Measurements from ENCODE around the gene PLCB4. TPM values are rescaled to one million over a fixed set of nuclear protein-coding genes. Genes with fewer than 3 reads are reported as not detected.

The PLCB4 gene
- total and polyA plus RNA-seq, 4 donors = 17.1 to 32.5 (median 21.2) TPM

DNA sequence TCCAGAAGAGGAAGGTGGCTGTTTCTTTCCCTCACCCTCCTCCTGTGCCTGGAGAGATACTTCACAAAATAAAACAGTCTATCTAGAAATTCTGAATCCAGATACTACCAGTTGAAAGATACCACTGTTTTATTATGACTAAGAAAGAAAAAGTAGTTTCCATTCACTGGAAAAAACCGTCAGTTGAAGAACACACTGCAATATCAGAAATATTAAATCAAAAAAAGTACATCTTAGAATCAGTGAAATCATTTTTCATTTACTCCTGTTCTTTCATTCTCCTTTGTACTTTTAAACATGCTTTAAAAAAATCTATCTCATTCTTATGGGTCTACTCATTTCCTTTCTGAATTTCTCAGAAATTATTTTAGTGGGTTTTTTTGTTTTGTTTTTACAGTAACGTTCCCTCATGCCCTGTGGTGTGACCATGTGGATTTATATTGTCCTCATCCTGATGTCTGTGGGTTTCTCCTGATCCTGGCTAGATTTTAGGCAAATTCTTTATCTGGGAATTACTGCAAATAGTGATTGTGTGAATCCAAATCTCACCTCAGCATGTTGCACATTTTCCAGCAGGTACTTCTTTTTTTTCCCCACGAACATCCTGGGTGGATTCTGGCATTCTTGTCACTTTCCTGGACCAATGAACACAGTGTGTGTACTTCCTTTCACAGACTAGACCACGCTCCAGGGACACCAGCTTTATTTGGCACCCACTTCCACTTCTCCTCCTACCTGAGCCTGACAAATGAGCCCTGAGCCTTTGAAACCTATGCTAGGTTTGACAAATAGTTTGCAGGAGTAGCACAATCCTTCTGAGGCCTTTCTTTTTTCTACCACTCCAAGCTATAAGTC lies 331.5 kb downstream of the PLCB4 start:
- H3K36me3 ChIP-seq (ENCODE audit: control insufficient read depth, insufficient read depth, low read length) = peaks cover 3% of the 10 kb centered on the region
- WGBS (ENCODE audit: insufficient coverage) = 57% methylated on average over 2 of the region's 4 CpGs
- H3K9me3 ChIP-seq (ENCODE audit: control insufficient read depth, insufficient read depth, low read length) = no peaks in the 10 kb centered on the region
- H3K27ac ChIP-seq (ENCODE audit: low read depth, low read length) = no peak overlapping the region
- H3K27me3 ChIP-seq (ENCODE audit: control insufficient read depth, insufficient read depth, low read length) = no peaks in the 10 kb centered on the region
- no peaks in the 10 kb centered on the region for H3K4me1 ChIP-seq (ENCODE audit: control insufficient read depth, insufficient read depth, low read length)
- peak in 1 of 6 donors; percentile 28 for DNase-seq (ENCODE audit: low read depth in 4 of 6, low spot score in 6 of 6)
- H3K4me3 ChIP-seq (ENCODE audit: low read depth, low read length) = no peak overlapping the region

DNA sequence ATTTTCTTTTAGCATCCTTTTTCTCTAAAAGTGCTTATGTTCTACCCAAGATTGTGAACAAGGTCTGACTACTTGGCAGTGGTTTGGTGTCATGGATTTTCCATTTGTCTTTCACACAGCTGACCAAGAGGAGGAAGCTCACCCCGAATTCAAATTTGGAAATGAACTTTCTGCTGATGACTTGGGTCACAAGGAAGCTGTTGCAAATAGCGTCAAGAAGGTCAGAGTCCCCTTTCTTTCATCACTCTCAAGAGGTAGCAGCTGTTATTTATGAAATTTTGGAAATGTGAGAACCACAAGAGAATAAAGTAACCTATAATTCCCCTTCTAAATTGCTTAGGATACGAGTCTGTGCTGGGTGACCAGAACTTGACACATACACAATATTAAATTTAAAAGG lies 332.5 kb downstream of the PLCB4 start:
- peaks cover 3% of the 10 kb centered on the region for H3K36me3 ChIP-seq (ENCODE audit: control insufficient read depth, insufficient read depth, low read length)
- H3K27me3 ChIP-seq (ENCODE audit: control insufficient read depth, insufficient read depth, low read length) = no peaks in the 10 kb centered on the region
- no peak for DNase-seq (ENCODE audit: low read depth in 4 of 6, low spot score in 6 of 6)
- no CpG with 5 or more reads among the region's 3 CpGs for WGBS (ENCODE audit: insufficient coverage)
- H3K27ac ChIP-seq (ENCODE audit: low read depth, low read length) = no peak overlapping the region
- no peaks in the 10 kb centered on the region for H3K4me1 ChIP-seq (ENCODE audit: control insufficient read depth, insufficient read depth, low read length)
- no peaks in the 10 kb centered on the region for H3K9me3 ChIP-seq (ENCODE audit: control insufficient read depth, insufficient read depth, low read length)
- no peak overlapping the region for H3K4me3 ChIP-seq (ENCODE audit: low read depth, low read length)

DNA sequence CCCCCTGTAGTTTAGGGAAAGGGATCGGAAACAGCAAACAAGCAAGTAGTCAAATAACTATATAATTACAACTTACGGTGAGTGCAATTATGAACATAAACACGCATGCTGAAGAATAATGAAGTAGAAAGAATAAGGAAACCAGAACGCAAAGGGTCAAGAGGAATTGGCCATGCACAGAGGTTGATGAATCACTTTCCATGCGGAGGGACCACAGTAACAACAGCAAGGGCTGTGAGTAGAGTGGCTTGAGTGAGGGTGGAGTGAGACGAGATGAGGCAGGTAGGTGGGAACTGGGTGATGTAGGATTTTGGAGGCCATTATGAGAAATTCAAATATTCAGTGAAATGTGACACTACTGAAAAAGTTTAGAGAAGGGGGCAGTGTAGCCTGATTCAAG lies 333.3 kb downstream of the PLCB4 start:
- no peak overlapping the region for H3K4me3 ChIP-seq (ENCODE audit: low read depth, low read length)
- no peak overlapping the region for H3K27ac ChIP-seq (ENCODE audit: low read depth, low read length)
- H3K4me1 ChIP-seq (ENCODE audit: control insufficient read depth, insufficient read depth, low read length) = no peaks in the 10 kb centered on the region
- H3K36me3 ChIP-seq (ENCODE audit: control insufficient read depth, insufficient read depth, low read length) = peaks cover 3% of the 10 kb centered on the region
- no peaks in the 10 kb centered on the region for H3K9me3 ChIP-seq (ENCODE audit: control insufficient read depth, insufficient read depth, low read length)
- WGBS (ENCODE audit: insufficient coverage) = 85% methylated on average over 5 of the region's 6 CpGs
- no peak for DNase-seq (ENCODE audit: low read depth in 4 of 6, low spot score in 6 of 6)
- H3K27me3 ChIP-seq (ENCODE audit: control insufficient read depth, insufficient read depth, low read length) = no peaks in the 10 kb centered on the region

DNA sequence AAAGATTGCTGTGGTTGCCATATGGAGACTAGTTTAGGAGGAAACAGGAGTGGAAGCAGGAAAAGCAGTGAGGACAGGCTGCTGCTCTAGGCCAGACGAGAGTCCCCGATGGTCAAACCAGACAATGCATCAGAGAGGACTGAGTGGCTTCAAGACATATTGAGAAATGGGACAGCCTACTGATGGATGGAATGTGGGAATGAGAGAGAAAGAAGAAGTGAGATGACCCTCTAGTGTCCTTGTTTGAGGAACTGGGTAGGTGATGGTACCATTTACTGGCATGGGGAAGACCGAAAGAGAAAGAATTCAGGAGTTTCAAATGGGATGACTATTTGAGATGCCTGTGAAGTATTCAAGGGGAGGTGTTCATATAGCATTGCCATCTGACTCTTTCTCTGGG lies 333.7 kb downstream of the PLCB4 start:
- Histone ChIP-seq H3K4me1 (ENCODE audit: control insufficient read depth, insufficient read depth, low read length) (no peaks in the 10 kb centered on the region), H3K36me3 (ENCODE audit: control insufficient read depth, insufficient read depth, low read length) (peaks cover 3% of the 10 kb centered on the region), H3K27ac (ENCODE audit: low read depth, low read length) (no peak overlapping the region), H3K9me3 (ENCODE audit: control insufficient read depth, insufficient read depth, low read length) (no peaks in the 10 kb centered on the region), H3K4me3 (ENCODE audit: low read depth, low read length) (no peak overlapping the region), H3K27me3 (ENCODE audit: control insufficient read depth, insufficient read depth, low read length) (no peaks in the 10 kb centered on the region)
- 97% methylated on average over 3 of the region's 3 CpGs for WGBS (ENCODE audit: insufficient coverage)
- DNase-seq (ENCODE audit: low read depth in 4 of 6, low spot score in 6 of 6) = no peak

DNA sequence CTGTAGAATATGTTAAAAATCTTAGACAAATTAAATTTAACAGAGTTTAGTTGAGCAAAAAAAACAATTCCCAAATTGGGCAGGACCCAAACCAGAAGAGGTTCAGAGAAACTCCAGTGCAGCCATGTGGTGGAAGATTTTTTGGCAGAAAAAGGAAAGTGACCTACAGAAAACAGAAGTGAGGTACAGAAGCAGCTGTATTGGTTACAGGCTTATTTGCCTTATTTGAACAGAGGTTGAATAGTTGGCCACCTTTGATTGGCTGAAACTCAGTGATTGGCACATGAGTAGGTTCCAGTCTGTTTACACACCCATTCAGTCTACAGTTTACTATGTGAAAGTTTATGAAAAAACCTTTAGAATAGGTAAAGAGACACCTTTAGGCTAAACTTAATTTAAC lies 334.6 kb downstream of the PLCB4 start:
- Histone ChIP-seq H3K27me3 (ENCODE audit: control insufficient read depth, insufficient read depth, low read length) (no peaks in the 10 kb centered on the region), H3K36me3 (ENCODE audit: control insufficient read depth, insufficient read depth, low read length) (peaks cover 3% of the 10 kb centered on the region), H3K9me3 (ENCODE audit: control insufficient read depth, insufficient read depth, low read length) (no peaks in the 10 kb centered on the region), H3K4me3 (ENCODE audit: low read depth, low read length) (no peak overlapping the region), H3K27ac (ENCODE audit: low read depth, low read length) (no peak overlapping the region), H3K4me1 (ENCODE audit: control insufficient read depth, insufficient read depth, low read length) (no peaks in the 10 kb centered on the region)
- DNase-seq (ENCODE audit: low read depth in 4 of 6, low spot score in 6 of 6) = no peak

DNA sequence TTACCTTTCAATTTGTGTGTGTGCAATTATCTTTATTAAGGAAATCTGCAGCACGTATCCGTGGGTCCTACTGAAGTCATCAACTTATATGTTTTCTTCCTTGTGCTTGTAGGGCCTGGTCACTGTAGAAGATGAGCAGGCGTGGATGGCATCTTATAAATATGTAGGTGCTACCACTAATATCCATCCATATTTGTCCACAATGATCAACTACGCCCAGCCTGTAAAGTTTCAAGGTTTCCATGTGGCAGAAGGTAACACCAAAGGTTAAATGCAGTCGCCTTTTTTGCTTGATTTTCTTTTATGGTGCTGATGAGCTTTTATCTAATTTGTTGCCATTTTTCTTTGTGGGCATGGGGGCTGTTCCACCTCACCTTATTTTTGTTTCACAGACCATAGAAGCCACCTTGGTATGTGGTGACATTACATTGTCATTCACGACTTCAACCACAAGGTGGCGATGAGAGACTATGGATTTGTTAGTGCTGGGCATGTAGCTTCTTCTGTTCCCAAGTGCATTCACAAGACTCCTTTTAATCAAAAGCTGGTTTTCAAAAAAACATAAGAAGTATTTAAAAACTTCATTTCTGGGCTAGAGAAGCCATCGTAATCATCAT lies 339.0 kb downstream of the PLCB4 start:
- H3K4me1 ChIP-seq (ENCODE audit: control insufficient read depth, insufficient read depth, low read length) = no peaks in the 10 kb centered on the region
- no peak overlapping the region for H3K4me3 ChIP-seq (ENCODE audit: low read depth, low read length)
- H3K27ac ChIP-seq (ENCODE audit: low read depth, low read length) = no peak overlapping the region
- H3K27me3 ChIP-seq (ENCODE audit: control insufficient read depth, insufficient read depth, low read length) = no peaks in the 10 kb centered on the region
- H3K36me3 ChIP-seq (ENCODE audit: control insufficient read depth, insufficient read depth, low read length) = no peaks in the 10 kb centered on the region
- no CpG with 5 or more reads among the region's 8 CpGs for WGBS (ENCODE audit: insufficient coverage)
- H3K9me3 ChIP-seq (ENCODE audit: control insufficient read depth, insufficient read depth, low read length) = no peaks in the 10 kb centered on the region
- DNase-seq (ENCODE audit: low read depth in 4 of 6, low spot score in 6 of 6) = peak; percentile 61 to 95 (median 76)

DNA sequence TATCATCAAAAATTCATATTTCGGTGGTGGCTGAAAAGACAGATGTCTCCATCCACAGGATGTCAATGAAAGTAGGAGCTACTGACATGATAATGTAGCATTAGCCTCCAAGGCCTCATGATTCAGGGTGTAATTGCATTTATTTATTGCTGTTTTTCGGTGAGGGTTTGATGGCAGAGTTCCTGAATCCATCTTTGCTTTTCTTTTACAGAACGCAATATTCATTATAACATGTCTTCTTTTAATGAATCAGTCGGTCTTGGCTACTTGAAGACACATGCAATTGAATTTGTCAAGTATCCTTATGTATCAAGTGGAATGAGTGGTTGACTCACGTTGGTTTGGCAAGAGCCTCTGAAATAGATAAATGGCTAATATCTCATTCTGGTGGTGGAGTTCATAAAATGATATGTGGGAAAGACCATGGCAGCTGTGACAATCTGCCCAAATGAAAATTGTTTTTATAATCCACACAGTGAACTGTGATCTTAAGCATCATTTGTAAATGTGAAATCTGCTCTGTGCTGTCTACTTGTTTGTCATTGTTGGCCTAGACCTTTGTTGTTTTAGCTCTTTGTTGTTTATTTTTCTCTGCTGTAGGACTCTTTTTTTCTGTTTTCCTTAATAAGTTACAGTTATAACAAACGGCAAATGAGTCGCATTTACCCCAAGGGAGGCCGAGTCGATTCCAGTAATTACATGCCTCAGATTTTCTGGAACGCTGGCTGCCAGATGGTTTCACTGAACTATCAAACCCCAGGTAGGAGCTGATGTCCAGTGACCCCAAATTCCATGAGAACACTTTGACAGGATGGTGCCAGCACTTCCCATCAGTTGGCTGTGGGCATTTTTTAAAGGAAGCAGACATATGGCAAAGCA lies 339.8 kb downstream of the PLCB4 start:
- H3K9me3 ChIP-seq (ENCODE audit: control insufficient read depth, insufficient read depth, low read length) = no peaks in the 10 kb centered on the region
- no peaks in the 10 kb centered on the region for H3K36me3 ChIP-seq (ENCODE audit: control insufficient read depth, insufficient read depth, low read length)
- no peaks in the 10 kb centered on the region for H3K27me3 ChIP-seq (ENCODE audit: control insufficient read depth, insufficient read depth, low read length)
- peak in 2 of 6 donors; percentile 49 to 73 for DNase-seq (ENCODE audit: low read depth in 4 of 6, low spot score in 6 of 6)
- 67% methylated on average over 3 of the region's 10 CpGs for WGBS (ENCODE audit: insufficient coverage)
- no peaks in the 10 kb centered on the region for H3K4me1 ChIP-seq (ENCODE audit: control insufficient read depth, insufficient read depth, low read length)
- no peak overlapping the region for H3K4me3 ChIP-seq (ENCODE audit: low read depth, low read length)
- H3K27ac ChIP-seq (ENCODE audit: low read depth, low read length) = no peak overlapping the region

DNA sequence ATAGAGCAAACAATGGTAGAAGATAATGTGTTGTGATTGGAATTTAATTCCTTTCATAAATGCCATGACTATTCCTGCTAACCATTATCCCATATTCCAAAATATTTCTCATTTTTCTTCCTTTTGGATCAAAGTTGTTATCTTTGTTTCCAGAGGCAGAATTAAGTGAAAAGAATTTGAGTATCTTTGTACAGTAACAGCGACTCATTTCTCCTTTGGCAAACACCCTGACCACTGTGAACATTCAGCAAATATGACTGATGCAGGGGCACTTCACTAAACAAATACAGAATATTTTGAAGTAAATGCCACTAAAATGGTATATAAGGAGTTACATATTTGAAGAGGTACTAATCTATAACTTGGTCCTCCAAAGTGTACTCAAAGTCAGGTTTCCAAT lies 340.5 kb downstream of the PLCB4 start:
- DNase-seq (ENCODE audit: low read depth in 4 of 6, low spot score in 6 of 6) = no peak
- Histone ChIP-seq H3K9me3 (ENCODE audit: control insufficient read depth, insufficient read depth, low read length) (no peaks in the 10 kb centered on the region), H3K4me1 (ENCODE audit: control insufficient read depth, insufficient read depth, low read length) (no peaks in the 10 kb centered on the region), H3K36me3 (ENCODE audit: control insufficient read depth, insufficient read depth, low read length) (no peaks in the 10 kb centered on the region), H3K27me3 (ENCODE audit: control insufficient read depth, insufficient read depth, low read length) (no peaks in the 10 kb centered on the region), H3K27ac (ENCODE audit: low read depth, low read length) (no peak overlapping the region), H3K4me3 (ENCODE audit: low read depth, low read length) (no peak overlapping the region)
- no CpG with 5 or more reads among the region's 1 CpG for WGBS (ENCODE audit: insufficient coverage)

DNA sequence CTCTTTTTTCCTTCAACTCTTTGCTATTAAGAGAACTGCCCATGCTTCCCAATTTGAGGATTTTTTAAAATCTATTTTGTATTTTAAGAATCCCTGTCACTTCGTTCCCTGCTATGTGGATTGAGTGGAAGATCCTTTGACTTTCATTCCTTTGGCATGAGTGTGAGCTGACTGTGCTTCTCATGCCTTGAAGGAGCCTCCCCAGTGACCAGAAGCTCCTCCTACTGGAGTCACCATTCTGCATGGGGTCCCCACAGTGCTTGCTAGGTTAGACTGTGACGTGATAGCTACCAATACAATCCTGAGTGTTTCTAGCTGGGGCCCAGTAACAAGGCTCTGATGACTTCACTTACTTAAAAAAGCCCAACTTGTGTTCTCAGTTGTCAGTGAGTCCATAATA lies 341.1 kb downstream of the PLCB4 start:
- WGBS (ENCODE audit: insufficient coverage) = no CpG with 5 or more reads among the region's 2 CpGs
- DNase-seq (ENCODE audit: low read depth in 4 of 6, low spot score in 6 of 6) = no peak
- no peaks in the 10 kb centered on the region for H3K36me3 ChIP-seq (ENCODE audit: control insufficient read depth, insufficient read depth, low read length)
- no peaks in the 10 kb centered on the region for H3K27me3 ChIP-seq (ENCODE audit: control insufficient read depth, insufficient read depth, low read length)
- no peaks in the 10 kb centered on the region for H3K4me1 ChIP-seq (ENCODE audit: control insufficient read depth, insufficient read depth, low read length)
- no peak overlapping the region for H3K27ac ChIP-seq (ENCODE audit: low read depth, low read length)
- H3K9me3 ChIP-seq (ENCODE audit: control insufficient read depth, insufficient read depth, low read length) = no peaks in the 10 kb centered on the region
- H3K4me3 ChIP-seq (ENCODE audit: low read depth, low read length) = no peak overlapping the region

Measured in spinal cord (tissue), 10 donors.